Hepatocyte (in vitro differentiated cells): Measurements from ENCODE around the gene ARF6.

ENCODE experiments used
- CTCF ChIP-seq: fragments of 200-600 bp; sonication (generic); IDR thresholded peaks from 2 replicates; pipeline ENCODE4 v1.5.1; 2016; ENCODE audit warnings: antibody characterized with exemption, mild to moderate bottlenecking; ENCODE audit not compliant: poor library complexity
- EZH2 ChIP-seq: fragments of 200-600 bp; sonication (generic); IDR thresholded peaks from 2 replicates; pipeline ENCODE4 v1.6.1; 2016; ENCODE audit warnings: antibody characterized with exemption, mild to moderate bottlenecking, borderline replicate concordance
- EZH2phosphoT487 ChIP-seq: fragments of 200-600 bp; sonication (generic); IDR thresholded peaks from one replicate; pipeline ENCODE4 v1.6.1; 2018; ENCODE audit warnings: antibody characterized with exemption, mild to moderate bottlenecking, low read depth, moderate library complexity; ENCODE audit not compliant: unreplicated experiment, severe bottlenecking

- TF ChIP-seq CTCF (peak; percentile 73), EZH2 (no peak), EZH2phosphoT487 (no peak)
Observed at GRCh38 chr14:49853572-49854375, 39.1 kb upstream of the ARF6 start.
